Stimulated activated CD4-positive, alpha-beta T cell treated with anti-CD3 and anti-CD28 coated beads, Interleukin-4, amount 100 ng/mL, for 24 hours (primary cell): Measurements from ENCODE around the gene NDUFA11.
"Not testable (repeated sequence)": the region's sequence is repeated elsewhere in the genome, so short reads cannot be mapped to it uniquely, and the experiment has no call there.

Experiments used
- DNase-seq: peaks from one replicate; pipeline ENCODE4 v3.0.0-alpha.2; 2020

NDUFA11 gene

DNA sequence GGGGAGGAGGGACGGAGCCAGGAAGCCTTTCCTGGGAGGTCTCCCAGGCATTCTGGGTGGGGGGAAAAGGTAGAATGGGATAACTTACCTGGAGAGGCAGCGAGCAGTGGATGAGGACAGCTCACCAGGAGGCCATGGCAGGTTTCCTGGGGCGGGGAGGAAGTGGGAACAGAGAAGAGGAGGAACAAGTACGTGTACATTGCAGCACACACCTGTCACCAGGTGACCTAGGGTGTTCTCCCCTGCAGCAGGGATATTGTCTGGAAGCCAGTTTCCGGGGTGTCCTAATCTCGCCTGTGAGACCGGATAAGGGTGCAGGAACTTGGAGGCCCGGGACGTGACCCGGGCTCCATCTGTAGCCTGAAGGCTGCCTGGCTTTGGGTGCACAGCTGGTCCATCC is 52.3 kb downstream of the NDUFA11 start, which contains the start of gene FUT3:
TSS of gene FUT3 (minus strand) at position 148 of the 400 bp plus-strand sequence.
- no peak for DNase-seq

DNA sequence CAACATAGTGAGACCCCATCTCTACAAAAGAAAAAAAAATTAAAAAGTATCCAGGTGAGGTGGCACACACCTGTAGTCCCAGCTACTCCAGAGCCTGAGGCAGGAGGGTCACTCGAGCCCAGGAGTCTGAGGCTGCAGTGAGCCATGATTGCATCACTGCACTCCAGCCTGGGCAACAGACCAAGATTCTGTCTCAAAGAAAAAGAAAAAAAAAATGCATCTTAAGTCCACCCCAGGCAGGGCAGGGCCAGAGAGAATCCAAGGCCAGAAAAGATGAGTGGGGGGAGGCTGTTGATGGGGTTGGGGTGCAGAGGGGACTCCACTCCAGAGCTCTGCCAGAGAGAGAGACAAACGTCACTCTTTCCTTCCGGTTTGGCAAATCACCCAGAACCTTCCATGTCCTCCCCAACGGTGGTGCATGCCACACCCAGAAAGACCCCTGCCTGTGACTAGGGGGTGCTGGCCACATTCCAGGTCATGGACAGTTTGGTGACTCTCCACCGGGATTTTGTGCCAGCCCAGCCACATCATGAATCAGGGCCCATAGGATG is 52.8 kb downstream of the NDUFA11 start:
- no peak for DNase-seq

DNA sequence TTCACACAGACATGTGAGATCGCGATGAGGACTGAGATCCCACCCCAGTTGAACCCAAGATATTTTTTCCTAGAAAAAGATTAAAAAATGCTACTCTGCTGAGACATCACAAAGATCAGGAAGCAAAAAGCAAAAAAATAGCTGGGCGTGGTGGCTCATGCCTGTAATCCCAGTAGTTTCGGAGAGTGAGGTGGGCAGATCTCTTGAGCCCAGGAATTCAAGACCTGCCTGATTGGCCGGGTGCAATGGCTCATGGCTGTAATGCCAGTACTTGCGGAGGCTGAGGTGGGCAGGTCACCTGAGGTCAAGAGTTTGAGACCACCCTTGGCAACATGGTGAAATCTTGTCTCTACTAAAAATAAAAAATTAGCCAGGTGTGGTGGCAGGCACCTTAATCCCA is 53.4 kb downstream of the NDUFA11 start:
- DNase-seq = no peak

- not testable (repeated sequence) for DNase-seq
Observed at GRCh38 chr19:5848621-5849020, 55.0 kb downstream of the NDUFA11 start.

DNA sequence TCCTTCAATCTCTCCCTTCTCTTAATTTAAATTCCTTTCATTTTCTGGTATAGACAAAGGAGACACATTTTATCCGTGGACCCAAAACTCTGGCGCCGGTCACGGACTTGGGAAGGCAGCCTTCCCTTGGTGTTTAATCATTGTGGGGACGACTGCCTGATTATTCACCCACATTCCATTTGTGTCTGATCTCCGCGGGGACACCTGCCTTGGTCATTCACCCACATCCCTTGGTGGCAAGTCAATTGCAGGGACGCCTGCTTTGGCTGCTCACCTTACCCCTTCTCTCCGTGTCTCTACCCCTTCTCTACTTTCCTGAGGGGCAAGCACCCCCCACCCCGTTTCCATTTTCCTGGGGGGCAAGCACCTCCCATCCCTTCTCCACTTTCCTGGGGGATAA is 55.7 kb downstream of the NDUFA11 start:
- DNase-seq = not testable (repeated sequence)
